OCI-LY7 (cell line): ENCODE results near the gene ZBTB37.

ENCODE experiments used
- CTCF ChIP-seq: fragments of 200-600 bp; sonication (generic); conservative IDR thresholded peaks from 2 replicates; pipeline ENCODE4 v1.5.1; 2014; ENCODE audit warnings: mild to moderate bottlenecking, antibody characterized with exemption, low read length, moderate library complexity, mixed read lengths
- EZH2phosphoT487 ChIP-seq: fragments of 200-600 bp; sonication (generic); IDR thresholded peaks from 2 replicates; pipeline ENCODE4 v1.6.1; 2018; ENCODE audit warnings: low read depth, borderline replicate concordance, mild to moderate bottlenecking, mixed run types, antibody characterized with exemption, low read length, moderate library complexity, mixed read lengths

- TF ChIP-seq CTCF = no peak
- no peak for TF ChIP-seq EZH2phosphoT487
Measured at GRCh38 chr1:173861731-173862145, 6.4 kb upstream of the ZBTB37 start.
